Measurements from ENCODE around the gene LCE1C.

LCE1C gene

DNA sequence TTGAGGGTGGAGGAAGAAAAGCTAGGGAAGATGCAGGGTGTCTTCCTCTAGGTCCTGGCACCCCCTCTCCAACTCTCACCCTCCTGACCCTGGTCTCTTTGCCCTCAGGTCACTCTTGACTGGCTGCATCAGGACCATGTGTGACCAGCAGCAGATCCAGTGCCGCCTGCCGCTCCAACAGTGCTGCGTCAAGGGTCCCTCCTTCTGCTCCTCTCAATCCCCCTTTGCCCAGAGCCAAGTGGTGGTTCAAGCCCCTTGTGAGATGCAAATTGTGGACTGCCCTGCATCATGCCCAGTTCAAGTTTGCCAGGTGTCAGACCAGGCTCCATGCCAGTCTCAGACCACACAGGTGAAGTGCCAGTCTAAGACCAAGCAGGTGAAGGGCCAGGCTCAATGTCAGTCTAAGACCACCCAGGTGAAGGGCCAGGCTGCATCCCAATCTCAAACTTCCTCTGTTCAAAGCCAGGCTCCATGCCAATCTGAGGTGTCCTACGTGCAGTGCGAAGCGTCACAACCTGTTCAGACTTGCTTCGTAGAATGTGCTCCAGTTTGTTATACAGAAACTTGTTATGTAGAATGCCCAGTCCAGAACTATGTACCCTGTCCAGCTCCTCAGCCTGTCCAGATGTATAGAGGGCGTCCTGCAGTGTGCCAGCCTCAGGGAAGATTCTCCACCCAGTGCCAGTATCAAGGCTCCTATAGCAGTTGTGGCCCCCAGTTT, 46.8 kb downstream of the LCE1C start:
- no peak for DNase-seq (ENCODE audit: low spot score)

DNA sequence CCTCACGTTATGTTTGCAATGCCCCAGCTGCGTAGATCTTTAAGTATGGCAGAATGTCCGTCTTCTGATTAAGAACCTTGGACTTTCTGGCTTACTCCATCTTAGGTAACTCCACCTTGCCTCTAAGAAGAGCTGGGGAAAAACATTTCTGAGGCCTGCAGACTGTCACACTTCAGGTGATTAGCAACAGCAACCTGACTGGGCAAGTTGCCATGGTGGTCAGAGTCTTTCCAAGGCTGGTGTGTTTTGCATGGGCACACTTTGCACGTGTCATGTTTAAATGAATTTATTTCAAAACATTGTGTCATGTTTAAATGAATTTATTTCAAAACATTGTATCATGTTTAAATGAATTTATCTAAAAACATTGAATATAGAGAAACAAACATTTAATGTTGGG, 47.8 kb downstream of the LCE1C start:
- no peak for DNase-seq (ENCODE audit: low spot score)

DNA sequence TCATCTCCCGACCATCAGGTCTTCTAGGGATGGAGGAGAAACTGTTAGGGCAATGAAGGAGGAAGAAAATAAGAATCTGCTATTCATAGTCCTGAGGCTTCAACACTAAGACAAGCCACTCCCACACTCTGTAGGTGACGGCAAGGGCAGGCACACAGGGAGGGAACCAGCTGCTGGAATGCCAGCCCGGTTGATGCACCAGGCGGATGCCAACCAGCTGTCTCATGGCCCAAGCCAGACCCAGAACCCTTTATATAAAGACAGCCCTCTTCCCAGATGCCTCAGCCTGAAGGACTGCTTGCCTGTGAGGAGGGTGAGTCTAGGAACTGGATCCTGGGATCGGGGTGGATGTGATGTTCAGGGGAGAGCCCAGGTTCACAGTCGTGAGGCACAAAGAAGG, 48.7 kb downstream of the LCE1C start, which contains the start of gene KPRP:
Gene KPRP, plus strand, starts transcription at position 279 of the 400 bp plus-strand sequence. CDS start 1,564 bp downstream, outside the sequence.
- DNase-seq (ENCODE audit: low spot score): no peak

DNA sequence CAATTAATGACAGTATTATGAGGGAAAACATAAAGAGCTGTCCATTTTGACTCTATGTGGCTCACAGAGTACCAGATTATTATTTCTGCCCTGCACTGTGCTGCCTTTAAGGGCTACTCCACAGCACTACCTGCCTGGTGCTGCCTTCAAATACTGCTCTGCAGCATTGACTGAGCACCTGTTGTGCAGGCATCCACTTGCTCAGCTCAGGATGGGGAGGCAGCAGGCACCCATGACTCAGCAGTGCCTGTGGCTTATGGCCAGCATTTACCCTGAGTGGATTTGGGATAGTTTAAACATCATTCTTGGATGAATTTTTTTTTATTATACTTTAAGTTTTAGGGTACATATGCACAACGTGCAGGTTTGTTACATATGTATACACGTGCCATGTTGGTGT, 49.6 kb downstream of the LCE1C start:
- DNase-seq (ENCODE audit: low spot score): no peak

All from hematopoietic multipotent progenitor cell treated with erythropoietin and hydrocortisone succinate and interleukin-3 and kit ligand, for 17 days (in vitro differentiated cells).